RWPE1 (cell line): ENCODE measurements around the gene ATP8A2.

Experiments
- CTCF ChIA-PET: fragments of 350-600 bp; sonication (Branson Sonifier 250); formaldehyde crosslinking; extraction: SDS; loops from one replicate; lab custom pipeline; 2021; lab: Yijun Ruan, JAX
- POLR2A ChIA-PET: fragments of 400-600 bp; formaldehyde crosslinking; extraction: SDS; loops from one replicate; lab custom pipeline; 2020; ENCODE audit warnings: antibody characterized with exemption; ENCODE audit not compliant: low non-redundant PET; lab: Yijun Ruan, JAX
- DNase-seq: peaks from one replicate; pipeline ENCODE4 v3.0.0; 2012; ENCODE audit warnings: low spot score
- H3K27ac ChIP-seq: fragments of 450-650 bp; 2 replicates; pipeline ENCODE4 v1.5.1; 2017
- CTCF ChIP-seq: fragments of 450-650 bp; conservative IDR thresholded peaks from 2 replicates; pipeline ENCODE4 v1.5.1; 2017; ENCODE audit warnings: low read depth, mild to moderate bottlenecking

ATP8A2 gene

GRCh38 chr13:25904830-25905229, 533.1 kb downstream of the ATP8A2 start:
- no peak for TF ChIP-seq CTCF
- DNase-seq = no peak
- H3K27ac ChIP-seq = no peak overlapping the region
- CTCF ChIA-PET = no interaction called here
- POLR2A ChIA-PET = no interaction called here

GRCh38 chr13:25905611-25906010, 533.8 kb downstream of the ATP8A2 start:
- peak overlapping the region; percentile 41; the same call in 1 of the 2 replicates for H3K27ac ChIP-seq
- CTCF ChIA-PET = no interaction called here
- DNase-seq = no peak
- POLR2A ChIA-PET = no interaction called here
- TF ChIP-seq CTCF = no peak

DNA sequence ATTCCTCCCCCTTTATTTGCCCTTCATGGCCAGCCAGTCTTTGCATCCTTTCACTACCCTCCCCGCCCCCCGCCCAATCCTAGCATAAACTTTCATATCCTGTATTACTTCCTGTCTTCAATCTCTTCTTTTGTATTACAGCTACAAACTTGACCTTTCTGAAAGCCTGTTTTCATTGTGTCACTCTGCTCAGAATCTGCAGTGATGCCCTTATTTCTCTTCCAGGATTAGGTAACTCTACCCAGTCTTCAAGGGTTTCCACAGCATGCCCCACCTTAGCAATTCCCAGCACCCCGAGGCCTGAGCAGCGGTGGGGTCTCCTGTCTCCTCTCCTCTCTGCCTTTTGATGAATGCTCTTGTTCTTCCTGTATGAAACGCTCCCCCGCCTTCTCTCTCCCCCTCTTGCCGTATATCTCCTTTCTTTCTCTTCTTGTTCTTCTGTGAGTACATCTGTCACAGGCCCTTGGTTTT, 534.5 kb downstream of the ATP8A2 start:
- no peak for DNase-seq
- CTCF ChIA-PET = no interaction called here
- TF ChIP-seq CTCF = no peak
- H3K27ac ChIP-seq = no peak overlapping the region
- POLR2A ChIA-PET = no interaction called here

DNA sequence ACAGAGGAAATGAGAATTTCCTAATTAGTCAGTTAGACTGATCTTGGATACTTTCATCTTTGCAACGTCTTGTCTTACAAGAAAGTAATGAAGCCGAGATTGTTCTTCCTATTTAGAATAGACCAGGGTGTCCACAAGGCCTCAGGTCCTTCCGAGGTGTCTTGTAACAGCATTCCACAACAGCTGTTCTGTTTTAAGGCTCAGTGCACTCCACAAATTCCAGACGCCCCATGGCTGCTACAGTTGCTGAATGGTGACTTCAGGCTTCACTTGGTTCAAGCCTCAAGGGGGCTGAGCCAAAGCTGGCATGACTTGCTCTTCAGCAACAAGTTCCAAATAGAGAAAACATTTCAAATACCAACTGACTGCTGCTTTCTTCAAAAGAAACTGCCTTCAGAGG, 536.6 kb downstream of the ATP8A2 start:
- ChIA-PET CTCF (no interaction called here), POLR2A (no interaction called here)
- DNase-seq = no peak
- no peak overlapping the region for H3K27ac ChIP-seq
- no peak for TF ChIP-seq CTCF

- DNase-seq = no peak
- TF ChIP-seq CTCF = no peak
- CTCF ChIA-PET = no interaction called here
- POLR2A ChIA-PET = no interaction called here
- H3K27ac ChIP-seq = no peak overlapping the region
These were observed 538.5 kb downstream of the ATP8A2 start for GRCh38 chr13:25910243-25910642.

DNA sequence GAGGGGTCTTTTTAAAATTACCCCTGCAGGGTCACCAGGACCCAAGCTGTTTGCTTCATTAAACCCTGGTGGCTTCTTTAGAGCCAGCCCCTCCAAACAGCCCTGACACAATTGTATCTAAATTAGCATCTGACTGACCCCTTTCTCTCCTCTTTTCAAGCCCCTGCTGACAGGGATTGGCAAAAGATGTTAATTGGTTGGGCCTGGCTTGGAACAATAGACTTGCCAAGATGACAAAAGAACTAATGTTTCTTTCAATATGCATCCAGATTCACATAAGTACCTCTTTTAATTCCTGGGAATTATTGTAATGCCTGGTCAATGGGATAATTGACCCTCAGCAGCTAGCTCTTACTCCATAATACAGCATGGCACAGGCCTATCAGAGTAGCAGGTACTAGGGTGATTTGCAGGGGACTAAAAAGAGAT, 539.2 kb downstream of the ATP8A2 start:
- no peak for DNase-seq
- TF ChIP-seq CTCF = no peak
- CTCF ChIA-PET = no interaction called here
- POLR2A ChIA-PET = no interaction called here
- no peak overlapping the region for H3K27ac ChIP-seq

- no peak for DNase-seq
- ChIA-PET POLR2A (no interaction called here), CTCF (no interaction called here)
- TF ChIP-seq CTCF = no peak
- no peak overlapping the region for H3K27ac ChIP-seq
These were observed 541.2 kb downstream of the ATP8A2 start for GRCh38 chr13:25912961-25913360.
